Neural progenitor cell (in vitro differentiated cells): ENCODE results near the gene COMTD1. TPM values are rescaled to one million over a fixed set of nuclear protein-coding genes. Genes with fewer than 3 reads are reported as not detected.
"Not testable (repeated sequence)": the region's sequence is repeated elsewhere in the genome, so short reads cannot be mapped to it uniquely, and the experiment has no call there.

ENCODE experiments used
- DNase-seq: peaks from one replicate; pipeline ENCODE4 v3.0.0-alpha.2; 2016; ENCODE audit warnings: low spot score
- H2AFZ ChIP-seq: fragments of 200-600 bp; sonication (generic); replicated peaks from 2 replicates; pipeline ENCODE4 v1.6.1; 2016; ENCODE audit warnings: antibody characterized with exemption
- H3F3A ChIP-seq: fragments of 200-600 bp; sonication (generic); 2 replicates; pipeline ENCODE4 v1.6.1; 2016; ENCODE audit warnings: antibody characterized with exemption, low read depth
- H3K27ac ChIP-seq: fragments of 200-600 bp; sonication (generic); 2 replicates; pipeline ENCODE4 v1.5.1; 2016; ENCODE audit warnings: mild to moderate bottlenecking
- H3K27me3 ChIP-seq: fragments of 200-600 bp; sonication (generic); 2 replicates; pipeline ENCODE4 v1.6.1; 2016; ENCODE audit warnings: mild to moderate bottlenecking, moderate library complexity
- H3K36me3 ChIP-seq: fragments of 200-600 bp; sonication (generic); 2 replicates; pipeline ENCODE4 v1.5.1; 2016
- H3K4me1 ChIP-seq: fragments of 200-600 bp; sonication (generic); 2 replicates; pipeline ENCODE4 v1.6.1; 2016; ENCODE audit warnings: mixed run types
- H3K4me2 ChIP-seq: fragments of 200-600 bp; sonication (generic); 2 replicates; pipeline ENCODE4 v1.6.1; 2016
- H3K4me3 ChIP-seq: fragments of 200-600 bp; sonication (generic); 2 replicates; pipeline ENCODE4 v1.5.1; 2016
- H3K79me2 ChIP-seq: fragments of 200-600 bp; sonication (generic); 2 replicates; pipeline ENCODE4 v1.6.1; 2016; ENCODE audit warnings: low read depth
- H3K9ac ChIP-seq: fragments of 200-600 bp; sonication (generic); 2 replicates; pipeline ENCODE4 v1.6.1; 2016
- H3K9me3 ChIP-seq: fragments of 200-600 bp; sonication (generic); 2 replicates; pipeline ENCODE4 v1.5.1; 2016; ENCODE audit warnings: low read depth
- H4K20me1 ChIP-seq: fragments of 200-600 bp; sonication (generic); 2 replicates; pipeline ENCODE4 v1.6.1; 2016; ENCODE audit warnings: low read depth
- H3K27ac Mint-ChIP-seq: 3 replicates; pipeline ENCODE4 v1.8.0; 2021; ENCODE audit warnings: mixed read lengths
- H3K27me3 Mint-ChIP-seq: 2 replicates; pipeline ENCODE4 v1.8.0; 2022; ENCODE audit warnings: low read depth, mild to moderate bottlenecking, inconsistent platforms, moderate library complexity, mixed read lengths; ENCODE audit not compliant: insufficient read depth
- H3K36me3 Mint-ChIP-seq: 3 replicates; pipeline ENCODE4 v1.8.0; 2021; ENCODE audit warnings: mixed read lengths
- H3K4me1 Mint-ChIP-seq: 3 replicates; pipeline ENCODE4 v1.8.0; 2021; ENCODE audit warnings: mixed read lengths
- H3K4me3 Mint-ChIP-seq: 3 replicates; pipeline ENCODE4 v1.8.0; 2021; ENCODE audit warnings: mild to moderate bottlenecking, moderate library complexity, mixed read lengths
- H3K9me3 Mint-ChIP-seq: 3 replicates; pipeline ENCODE4 v1.8.0; 2020; ENCODE audit warnings: mixed read lengths
- EZH2 ChIP-seq: fragments of 200-600 bp; sonication (generic); IDR thresholded peaks from 2 replicates; pipeline ENCODE4 v1.6.1; 2017; ENCODE audit warnings: antibody characterized with exemption, mild to moderate bottlenecking, moderate library complexity
- EZH2phosphoT487 ChIP-seq: fragments of 200-600 bp; sonication (generic); IDR thresholded peaks from 2 replicates; pipeline ENCODE4 v1.6.1; 2017; ENCODE audit warnings: antibody characterized with exemption
- total RNA-seq: library from RNA; depleted of rRNA; stranded (reverse); fragments of >200 nt; gene quantifications from 2 replicates; pipeline ENCODE4 v1.2.3, GENCODE V29; 2015; ENCODE audit warnings: low replicate concordance
- TF ChIP-seq, protein P1 (sequence below): fragments of 200-600 bp; sonication (generic); IDR thresholded peaks from 2 replicates; pipeline ENCODE4 v1.5.1; 2017; ENCODE audit warnings: antibody characterized with exemption, mild to moderate bottlenecking

COMTD1 gene
- total RNA-seq, 1 donor from 2014 or later, result 2.1 TPM

- H3K4me1 ChIP-seq, result peaks cover 41% of the 10 kb centered on the region
- peaks cover 83% of the 10 kb centered on the region for H4K20me1 ChIP-seq
- TF ChIP-seq EZH2, result no peak
- H3F3A ChIP-seq, result peaks cover 79% of the 10 kb centered on the region
- H3K79me2 ChIP-seq, result peaks cover 74% of the 10 kb centered on the region
- no peak overlapping the region for H3K4me3 ChIP-seq
- no peak overlapping the region for H2AFZ ChIP-seq
- no peak overlapping the region for H3K9ac ChIP-seq
- H3K36me3 ChIP-seq, result peaks cover 17% of the 10 kb centered on the region
- H3K27me3 ChIP-seq, result no peaks in the 10 kb centered on the region
- H3K27ac ChIP-seq, result peak overlapping the region; percentile 89
- H3K9me3 ChIP-seq, result no peaks in the 10 kb centered on the region
- Mint-ChIP-seq H3K4me1 (peaks cover 37% of the 10 kb centered on the region), H3K36me3 (peaks cover 40% of the 10 kb centered on the region), H3K27ac (no peak overlapping the region), H3K27me3 (peaks cover 4% of the 10 kb centered on the region), H3K9me3 (no peaks in the 10 kb centered on the region), H3K4me3 (no peak overlapping the region)
- peak; percentile 56 for DNase-seq
- H3K4me2 ChIP-seq, result peak overlapping the region; percentile 55
Measured at GRCh38 chr10:75226656-75227055, 9.1 kb downstream of the COMTD1 start.

DNA sequence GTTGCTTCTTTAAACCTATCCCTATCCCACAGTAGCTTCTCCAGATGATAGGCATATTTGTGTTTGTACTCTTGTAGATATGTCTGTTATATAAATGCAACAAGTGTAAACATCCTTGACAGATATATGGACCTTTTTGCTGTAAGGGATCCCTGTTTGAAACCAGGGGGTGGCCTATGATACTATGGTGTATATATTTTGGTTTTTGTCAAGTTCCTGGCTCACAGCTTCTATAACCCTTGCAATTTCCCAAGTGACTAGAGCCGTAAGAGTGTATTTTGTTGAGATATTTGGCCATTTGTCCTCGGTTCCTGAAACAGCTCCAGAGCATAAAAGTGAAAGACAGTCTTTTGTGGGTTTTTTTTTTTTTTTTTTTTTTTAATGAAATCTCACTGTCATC is 9.7 kb downstream of the COMTD1 start:
- Histone ChIP-seq H3K9ac (no peak overlapping the region), H4K20me1 (peaks cover 85% of the 10 kb centered on the region), H3K27me3 (no peaks in the 10 kb centered on the region), H3K9me3 (no peaks in the 10 kb centered on the region), H3K27ac (peak overlapping the region; percentile 89), H2AFZ (no peak overlapping the region), H3K4me2 (peak overlapping the region; percentile 55), H3F3A (peaks cover 76% of the 10 kb centered on the region), H3K36me3 (peaks cover 13% of the 10 kb centered on the region), H3K4me3 (no peak overlapping the region), H3K4me1 (peaks cover 41% of the 10 kb centered on the region), H3K79me2 (peaks cover 80% of the 10 kb centered on the region)
- Mint-ChIP-seq H3K27me3 (peaks cover 4% of the 10 kb centered on the region), H3K4me1 (peaks cover 37% of the 10 kb centered on the region), H3K4me3 (no peak overlapping the region), H3K27ac (peak overlapping the region; percentile 34), H3K9me3 (no peaks in the 10 kb centered on the region), H3K36me3 (peaks cover 39% of the 10 kb centered on the region)
- DNase-seq, result no peak
- TF ChIP-seq EZH2, result no peak
- TF ChIP-seq, protein P1, sequence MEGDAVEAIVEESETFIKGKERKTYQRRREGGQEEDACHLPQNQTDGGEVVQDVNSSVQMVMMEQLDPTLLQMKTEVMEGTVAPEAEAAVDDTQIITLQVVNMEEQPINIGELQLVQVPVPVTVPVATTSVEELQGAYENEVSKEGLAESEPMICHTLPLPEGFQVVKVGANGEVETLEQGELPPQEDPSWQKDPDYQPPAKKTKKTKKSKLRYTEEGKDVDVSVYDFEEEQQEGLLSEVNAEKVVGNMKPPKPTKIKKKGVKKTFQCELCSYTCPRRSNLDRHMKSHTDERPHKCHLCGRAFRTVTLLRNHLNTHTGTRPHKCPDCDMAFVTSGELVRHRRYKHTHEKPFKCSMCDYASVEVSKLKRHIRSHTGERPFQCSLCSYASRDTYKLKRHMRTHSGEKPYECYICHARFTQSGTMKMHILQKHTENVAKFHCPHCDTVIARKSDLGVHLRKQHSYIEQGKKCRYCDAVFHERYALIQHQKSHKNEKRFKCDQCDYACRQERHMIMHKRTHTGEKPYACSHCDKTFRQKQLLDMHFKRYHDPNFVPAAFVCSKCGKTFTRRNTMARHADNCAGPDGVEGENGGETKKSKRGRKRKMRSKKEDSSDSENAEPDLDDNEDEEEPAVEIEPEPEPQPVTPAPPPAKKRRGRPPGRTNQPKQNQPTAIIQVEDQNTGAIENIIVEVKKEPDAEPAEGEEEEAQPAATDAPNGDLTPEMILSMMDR, result no peak
- TF ChIP-seq EZH2phosphoT487, result no peak

GRCh38 chr10:75223507-75223906 is 12.2 kb downstream of the COMTD1 start:
- Histone ChIP-seq H3F3A (peaks cover 63% of the 10 kb centered on the region), H2AFZ (no peak overlapping the region), H3K4me3 (no peak overlapping the region), H3K9ac (no peak overlapping the region), H3K79me2 (peaks cover 95% of the 10 kb centered on the region), H3K9me3 (no peaks in the 10 kb centered on the region), H3K27me3 (no peaks in the 10 kb centered on the region), H4K20me1 (peaks cover 76% of the 10 kb centered on the region), H3K4me2 (no peak overlapping the region), H3K27ac (peak overlapping the region; percentile 89), H3K4me1 (peaks cover 41% of the 10 kb centered on the region), H3K36me3 (peaks cover 18% of the 10 kb centered on the region)
- peaks cover 36% of the 10 kb centered on the region for H3K4me1 Mint-ChIP-seq
- no peak overlapping the region for H3K27ac Mint-ChIP-seq
- peaks cover 38% of the 10 kb centered on the region for H3K36me3 Mint-ChIP-seq
- H3K27me3 Mint-ChIP-seq, result no peaks in the 10 kb centered on the region
- H3K9me3 Mint-ChIP-seq, result no peaks in the 10 kb centered on the region
- TF ChIP-seq EZH2phosphoT487, result no peak
- no peak for TF ChIP-seq EZH2
- TF ChIP-seq, protein P1, result no peak
- no peak for DNase-seq
- H3K4me3 Mint-ChIP-seq, result no peak overlapping the region

DNA sequence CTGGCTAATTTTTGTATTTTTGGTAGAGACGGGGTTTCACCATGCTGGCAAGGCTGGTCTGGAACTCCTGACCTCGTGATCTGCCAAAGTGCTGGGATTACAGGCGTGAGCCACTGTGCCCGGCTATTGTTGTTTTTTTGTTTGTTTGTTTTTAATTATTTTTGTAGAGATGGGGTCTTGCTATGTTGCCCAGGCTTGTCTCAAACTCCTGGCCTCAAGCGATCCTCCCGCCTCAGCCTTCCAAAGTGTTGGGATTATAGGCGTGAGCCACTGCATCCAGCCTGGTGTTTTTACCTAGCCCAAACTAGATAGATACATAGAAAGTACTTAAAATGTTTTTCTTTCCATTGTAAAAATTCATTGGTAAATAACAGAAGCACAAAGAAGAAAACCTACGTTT is 14.3 kb downstream of the COMTD1 start:
- H3K27ac Mint-ChIP-seq, H3K27ac ChIP-seq, H3K9ac ChIP-seq, H3K27me3 ChIP-seq, H2AFZ ChIP-seq, H3K9me3 Mint-ChIP-seq, DNase-seq, H3K9me3 ChIP-seq, H3K4me3 ChIP-seq, H3K4me2 ChIP-seq, H3K27me3 Mint-ChIP-seq, H3K4me3 Mint-ChIP-seq: not testable (repeated sequence)
- Histone ChIP-seq H3K4me1 (peaks cover 35% of the 10 kb centered on the region), H4K20me1 (peaks cover 67% of the 10 kb centered on the region), H3K79me2 (peaks cover 95% of the 10 kb centered on the region), H3K36me3 (peaks cover 18% of the 10 kb centered on the region), H3F3A (peaks cover 45% of the 10 kb centered on the region)
- Mint-ChIP-seq H3K36me3 (peaks cover 44% of the 10 kb centered on the region), H3K4me1 (peaks cover 27% of the 10 kb centered on the region)
